T1000 (cell line): ENCODE measurements around the gene BRINP1.

ENCODE experiments used
- DNase-seq: peaks from one replicate; lab custom pipeline; 2025; ENCODE audit warnings: mixed read lengths; lab: John Stamatoyannopoulos, UW

Gene BRINP1

GRCh38 chr9:119339056-119339455 lies 30.2 kb downstream of the BRINP1 start:
- DNase-seq, result no peak

GRCh38 chr9:119337573-119337972 lies 31.7 kb downstream of the BRINP1 start:
- DNase-seq, result no peak

- DNase-seq, result no peak
Observed at GRCh38 chr9:119334745-119335144, 34.5 kb downstream of the BRINP1 start.

GRCh38 chr9:119333507-119334229 lies 35.6 kb downstream of the BRINP1 start:
- no peak for DNase-seq

- DNase-seq, result no peak
Observed at GRCh38 chr9:119332522-119332921, 36.7 kb downstream of the BRINP1 start.

GRCh38 chr9:119322184-119322583 lies 47.1 kb downstream of the BRINP1 start:
- no peak for DNase-seq

GRCh38 chr9:119318371-119318770 lies 50.9 kb downstream of the BRINP1 start:
- no peak for DNase-seq

GRCh38 chr9:119313846-119314245 lies 55.4 kb downstream of the BRINP1 start:
- DNase-seq, result no peak

- DNase-seq, result no peak
Observed at GRCh38 chr9:119310741-119311140, 58.5 kb downstream of the BRINP1 start.

GRCh38 chr9:119307471-119307870 lies 61.8 kb downstream of the BRINP1 start:
- no peak for DNase-seq

GRCh38 chr9:119304555-119304954 lies 64.7 kb downstream of the BRINP1 start:
- DNase-seq, result no peak

- no peak for DNase-seq
Observed at GRCh38 chr9:119302988-119303698, 66.1 kb downstream of the BRINP1 start.

GRCh38 chr9:119298076-119298853 lies 71.0 kb downstream of the BRINP1 start:
- no peak for DNase-seq

GRCh38 chr9:119291554-119291953 lies 77.7 kb downstream of the BRINP1 start:
- DNase-seq, result no peak

- no peak for DNase-seq
Observed at GRCh38 chr9:119289740-119290433, 79.3 kb downstream of the BRINP1 start.

GRCh38 chr9:119284587-119285337 lies 84.5 kb downstream of the BRINP1 start:
- DNase-seq, result no peak

- DNase-seq, result no peak
Observed at GRCh38 chr9:119284118-119284517, 85.1 kb downstream of the BRINP1 start.

- DNase-seq, result no peak
Observed at GRCh38 chr9:119283078-119283794, 86.0 kb downstream of the BRINP1 start.

- DNase-seq, result no peak
Observed at GRCh38 chr9:119282476-119283077, 86.7 kb downstream of the BRINP1 start.

- no peak for DNase-seq
Observed at GRCh38 chr9:119280740-119281485, 88.3 kb downstream of the BRINP1 start.
